Activated CD8-positive, alpha-beta memory T cell treated with anti-CD3 and anti-CD28 coated beads for 36 hours (primary cell): ENCODE measurements around the gene ASB1. TPM values are rescaled to one million over a fixed set of nuclear protein-coding genes. Genes with fewer than 3 reads are reported as not detected.

Experiments
- CTCF ChIA-PET: fragments of 350-600 bp; sonication (Branson Sonifier 250); formaldehyde crosslinking; loops from one replicate; lab custom pipeline; 2021; ENCODE audit warnings: antibody characterized with exemption; lab: Charles Lee
- POLR2A ChIA-PET: fragments of 350-600 bp; sonication (Branson Sonifier 250); formaldehyde crosslinking; loops from one replicate; lab custom pipeline; 2021; ENCODE audit warnings: antibody characterized with exemption; lab: Charles Lee
- total RNA-seq, 2 experiments: library from RNA; stranded (reverse); gene quantifications; one replicate each; pipeline ENCODE4 v1.2.3, GENCODE V29; 2021

ASB1 gene
- total RNA-seq, 2 experiments from 2014 or later: 41.8 to 46.5 TPM

DNA sequence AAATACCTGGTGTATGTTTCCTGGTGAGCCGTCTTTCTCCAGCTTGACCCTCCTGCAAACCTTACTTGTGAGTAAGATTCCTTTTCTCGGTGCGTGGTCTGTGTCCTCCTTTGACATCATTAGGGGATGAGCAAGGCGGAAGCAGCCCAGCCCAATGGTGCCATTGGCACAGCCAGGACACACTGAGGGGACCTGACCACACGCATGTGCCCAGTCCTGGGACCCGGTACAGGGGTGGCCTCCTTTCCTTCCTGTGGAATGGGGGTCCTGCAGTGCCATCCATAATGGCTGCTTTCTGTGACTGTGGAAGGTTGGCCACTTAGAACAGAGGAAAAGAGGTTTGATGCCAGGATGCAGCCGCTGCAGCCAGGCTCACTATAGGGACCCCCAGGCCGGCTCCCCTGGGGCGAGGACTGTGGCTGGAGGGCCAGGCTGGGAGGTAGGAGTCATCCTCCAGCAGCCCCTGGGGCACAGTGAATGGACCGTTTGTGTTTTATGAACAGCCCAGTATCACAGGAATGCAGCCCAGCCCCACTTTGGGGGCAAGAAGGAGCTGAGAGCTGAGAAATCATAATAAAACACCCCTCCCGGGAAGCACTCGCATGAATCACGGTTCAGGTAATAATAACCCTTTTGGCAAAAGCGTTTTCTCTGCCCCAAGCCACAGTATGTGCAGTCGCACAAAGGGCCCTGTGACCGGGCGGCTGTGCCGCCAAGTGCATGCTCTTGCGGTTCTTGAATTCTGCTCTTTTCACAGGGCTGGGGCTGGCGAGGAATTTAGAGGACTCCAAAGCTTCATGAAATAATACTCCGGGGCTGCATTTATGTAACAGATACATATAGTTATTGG lies 73.2 kb downstream of the ASB1 start:
- POLR2A ChIA-PET: no interaction called here
- CTCF ChIA-PET: no interaction called here

DNA sequence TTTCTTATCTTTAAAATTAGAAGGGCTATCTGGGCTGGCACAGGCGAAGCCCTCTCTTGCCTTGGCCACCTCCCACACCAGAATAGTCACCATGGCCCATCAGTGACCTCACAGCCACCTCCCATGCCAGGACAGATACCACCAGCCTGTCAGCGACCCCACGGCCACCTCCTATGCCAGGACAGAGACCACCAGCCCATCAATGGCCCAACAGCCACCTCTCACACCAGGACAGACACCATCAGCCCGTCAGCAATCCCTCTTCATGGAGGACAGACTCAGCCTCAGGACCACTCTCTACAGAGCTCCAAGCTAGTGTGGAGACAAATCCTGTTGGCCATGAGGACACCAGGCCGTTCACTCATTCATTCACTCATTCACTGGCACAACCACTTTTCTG lies 74.6 kb downstream of the ASB1 start:
- CTCF ChIA-PET: no interaction called here
- POLR2A ChIA-PET: no interaction called here

Other genes with a start within 250 kb of the ASB1 start
- gene ILKAP, start 223.2 kb upstream of the ASB1 start, total RNA-seq: 10 to 100 TPM; 55.3 to 56.6 TPM
- 1 to 10 TPM; 6.0 TPM for gene HES6, start 186.9 kb upstream of the ASB1 start, total RNA-seq
- gene PER2, start 138.3 kb upstream of the ASB1 start, total RNA-seq: 10 to 100 TPM; 12.6 to 14.0 TPM
- gene TRAF3IP1, start 106.4 kb upstream of the ASB1 start, total RNA-seq: 10 to 100 TPM; 14.2 to 16.3 TPM